NCI-H345 (cell line): ENCODE measurements around the gene MBLAC1.
A peak's percentile ranks its signal among the peaks of the same experiment; 100 is the strongest.

Experiments
- DNase-seq: peaks from one replicate; lab custom pipeline; 2025; lab: John Stamatoyannopoulos, UW

Gene MBLAC1

GRCh38 chr7:100173806-100174495, 47.2 kb downstream of the MBLAC1 start:
- no peak for DNase-seq

- no peak for DNase-seq
Measured at GRCh38 chr7:100174582-100174981, 47.8 kb downstream of the MBLAC1 start.

GRCh38 chr7:100175296-100175935, 48.6 kb downstream of the MBLAC1 start:
- DNase-seq, result no peak

GRCh38 chr7:100176096-100177044, 49.6 kb downstream of the MBLAC1 start:
- DNase-seq, result no peak

- peak; percentile 97 for DNase-seq
Measured at GRCh38 chr7:100177045-100178001, 50.6 kb downstream of the MBLAC1 start, which contains the start of the genes GPC2 and STAG3. Gene GPC2, minus strand, starts transcription at chr7:100177381. Its CDS starts 182 bp downstream, at chr7:100177199. Gene STAG3, plus strand, starts transcription at chr7:100177918. Its CDS starts 2,639 bp downstream, at chr7:100180557.
